GM12873 (cell line): ENCODE results near the gene SELENOO.

ENCODE experiments used
- TF ChIP-seq, protein P1 (sequence below): IDR thresholded peaks from 2 replicates; pipeline ENCODE4 v1.5.1; 2012; ENCODE audit warnings: low read depth, mild to moderate bottlenecking, moderate library complexity, low read length, control low read depth; ENCODE audit not compliant: insufficient read depth; ENCODE audit errors: missing control alignments

SELENOO gene

GRCh38 chr22:50186181-50186714 is 14.6 kb upstream of the SELENOO start:
- TF ChIP-seq, protein P1, sequence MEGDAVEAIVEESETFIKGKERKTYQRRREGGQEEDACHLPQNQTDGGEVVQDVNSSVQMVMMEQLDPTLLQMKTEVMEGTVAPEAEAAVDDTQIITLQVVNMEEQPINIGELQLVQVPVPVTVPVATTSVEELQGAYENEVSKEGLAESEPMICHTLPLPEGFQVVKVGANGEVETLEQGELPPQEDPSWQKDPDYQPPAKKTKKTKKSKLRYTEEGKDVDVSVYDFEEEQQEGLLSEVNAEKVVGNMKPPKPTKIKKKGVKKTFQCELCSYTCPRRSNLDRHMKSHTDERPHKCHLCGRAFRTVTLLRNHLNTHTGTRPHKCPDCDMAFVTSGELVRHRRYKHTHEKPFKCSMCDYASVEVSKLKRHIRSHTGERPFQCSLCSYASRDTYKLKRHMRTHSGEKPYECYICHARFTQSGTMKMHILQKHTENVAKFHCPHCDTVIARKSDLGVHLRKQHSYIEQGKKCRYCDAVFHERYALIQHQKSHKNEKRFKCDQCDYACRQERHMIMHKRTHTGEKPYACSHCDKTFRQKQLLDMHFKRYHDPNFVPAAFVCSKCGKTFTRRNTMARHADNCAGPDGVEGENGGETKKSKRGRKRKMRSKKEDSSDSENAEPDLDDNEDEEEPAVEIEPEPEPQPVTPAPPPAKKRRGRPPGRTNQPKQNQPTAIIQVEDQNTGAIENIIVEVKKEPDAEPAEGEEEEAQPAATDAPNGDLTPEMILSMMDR: no peak

- TF ChIP-seq, protein P1: no peak
Observed at GRCh38 chr22:50186761-50187523, 13.9 kb upstream of the SELENOO start.

- TF ChIP-seq, protein P1: no peak
Observed at GRCh38 chr22:50188356-50188755, 12.5 kb upstream of the SELENOO start.

GRCh38 chr22:50189184-50189848 is 11.5 kb upstream of the SELENOO start:
- TF ChIP-seq, protein P1: no peak

DNA sequence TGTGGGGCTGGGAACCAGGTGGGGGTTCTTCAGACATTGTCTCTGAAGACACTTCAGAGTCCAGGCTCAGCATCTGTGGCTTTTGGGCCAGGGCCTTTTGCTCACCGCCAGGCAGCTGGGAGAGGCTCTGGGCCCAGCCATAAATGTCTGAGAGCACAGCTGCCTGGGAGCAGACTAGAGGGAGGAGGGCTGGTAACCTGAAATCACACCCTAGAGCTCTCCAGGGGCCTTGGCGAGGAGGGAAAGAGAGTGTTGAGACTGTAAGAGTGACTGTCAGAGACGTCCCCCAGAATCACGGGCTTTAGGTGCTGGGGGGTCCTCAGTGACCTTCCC is 11.0 kb upstream of the SELENOO start:
- TF ChIP-seq, protein P1: no peak

- TF ChIP-seq, protein P1: peak; percentile 46
Observed at GRCh38 chr22:50190182-50190940, 10.4 kb upstream of the SELENOO start.
